OCI-LY7 (cell line): ENCODE data around the gene BCAT1.

Experiments used
- CTCF ChIP-seq: fragments of 200-600 bp; sonication (generic); conservative IDR thresholded peaks from 2 replicates; pipeline ENCODE4 v1.5.1; 2014; ENCODE audit warnings: mild to moderate bottlenecking, antibody characterized with exemption, low read length, moderate library complexity, mixed read lengths
- EZH2phosphoT487 ChIP-seq: fragments of 200-600 bp; sonication (generic); IDR thresholded peaks from 2 replicates; pipeline ENCODE4 v1.6.1; 2018; ENCODE audit warnings: low read depth, borderline replicate concordance, mild to moderate bottlenecking, mixed run types, antibody characterized with exemption, low read length, moderate library complexity, mixed read lengths

- no peak for TF ChIP-seq CTCF
- TF ChIP-seq EZH2phosphoT487: no peak
Measured at GRCh38 chr12:24879644-24880043, 69.3 kb downstream of the BCAT1 start.
